ENCODE data around the gene PHYKPL. TPM values are rescaled to one million over a fixed set of nuclear protein-coding genes. Genes with fewer than 3 reads are reported as not detected.

PHYKPL gene
- total RNA-seq, 1 experiment from 2014 or later, result 48.8 TPM

- H3K18ac ChIP-seq (ENCODE audit: insufficient read length, low read depth, low read length), result no peak overlapping the region
- DNase-seq, result no peak
- H4K91ac ChIP-seq (ENCODE audit: insufficient read length, low read depth, low read length), result no peak overlapping the region
- peaks cover 4% of the 10 kb centered on the region for H3K23me2 ChIP-seq (ENCODE audit: insufficient read length, low read depth, low read length, poor library complexity, severe bottlenecking)
- no peak overlapping the region for H2BK120ac ChIP-seq (ENCODE audit: low read depth, low read length, poor library complexity, severe bottlenecking)
- no peaks in the 10 kb centered on the region for H3K9me3 ChIP-seq (ENCODE audit: control insufficient read depth, low read depth, low read length)
- H3K27ac Mint-ChIP-seq, result no peak overlapping the region
- no peaks in the 10 kb centered on the region; a peak in 2 of 5 replicates for H3K9me3 Mint-ChIP-seq
- no peak overlapping the region for H4K8ac ChIP-seq (replicated peaks; ENCODE audit: insufficient read length, low read depth, low read length)
- H3K4ac ChIP-seq (ENCODE audit: low read depth, low read length), result no peak overlapping the region
- H3K4me1 Mint-ChIP-seq, result peaks cover 6% of the 10 kb centered on the region in 2 experiments
- no peak overlapping the region for H2AFZ ChIP-seq (ENCODE audit: low read length)
- no peak overlapping the region for H3T11ph ChIP-seq (ENCODE audit: low read length)
- H3K27ac ChIP-seq (ENCODE audit: insufficient read length, low read depth, low read length), result no peak overlapping the region
- H3K23ac ChIP-seq (ENCODE audit: insufficient read length, low read depth, low read length), result no peak overlapping the region
- no peak overlapping the region for H3K9ac ChIP-seq (ENCODE audit: extremely low read depth, insufficient read length, low read length)
- no peaks in the 10 kb centered on the region for H3K27me3 ChIP-seq (ENCODE audit: insufficient read depth, low read length)
- H3K36me3 Mint-ChIP-seq (ENCODE audit: insufficient read depth in 1 of 3, low read depth in 3 of 3), result no peaks in the 10 kb centered on the region
- no peak overlapping the region for H2BK20ac ChIP-seq (ENCODE audit: low read depth, low read length, poor library complexity, severe bottlenecking)
- H3K79me1 ChIP-seq (ENCODE audit: insufficient read depth, low read depth, low read length, poor library complexity, severe bottlenecking), result no peaks in the 10 kb centered on the region
- no peaks in the 10 kb centered on the region for H3K4me1 ChIP-seq (ENCODE audit: insufficient read depth, low read length)
- H4K20me1 ChIP-seq (ENCODE audit: control insufficient read depth, insufficient read depth, insufficient read length), result peaks cover 2% of the 10 kb centered on the region
- no peak overlapping the region for H2BK5ac ChIP-seq (ENCODE audit: insufficient read length, low read length)
- TF ChIP-seq CTCF (conservative IDR thresholded peaks at IDR 0.05), result no peak
- no CpG with 5 or more reads among the region's 15 CpGs for WGBS (ENCODE audit: extremely low coverage, insufficient read length, low lambda C conversion rate)
- no peak overlapping the region for H3K4me3 Mint-ChIP-seq
- H4K5ac ChIP-seq (ENCODE audit: insufficient read length, low read depth, low read length), result no peak overlapping the region
- H2AK5ac ChIP-seq (ENCODE audit: insufficient read length, low read length), result no peak overlapping the region
- no peak overlapping the region for H3K14ac ChIP-seq (ENCODE audit: insufficient read depth, low read length)
- peaks cover 13% of the 10 kb centered on the region for H3K27me3 Mint-ChIP-seq (ENCODE audit: low read depth)
- no peak overlapping the region for H3K56ac ChIP-seq (ENCODE audit: insufficient read length, low read depth, low read length)
- H3K4me2 ChIP-seq (ENCODE audit: insufficient read depth, insufficient read length, low read length), result no peak overlapping the region
- H3K79me2 ChIP-seq (ENCODE audit: insufficient read depth, low read length), result no peaks in the 10 kb centered on the region
- H2BK12ac ChIP-seq (ENCODE audit: insufficient read length, low read depth, low read length), result no peak overlapping the region
- no peak overlapping the region for H2BK15ac ChIP-seq (ENCODE audit: low read depth, low read length)
Observed at GRCh38 chr5:178241688-178242231, 9.2 kb upstream of the PHYKPL start.
